AG10803 (cell line): ENCODE data around the gene PTPRR.

Experiments
- DNase-seq: peaks from one replicate; pipeline ENCODE4 v3.0.0; 2010; ENCODE audit warnings: low read depth
- H3K4me3 ChIP-seq: 2 replicates; pipeline ENCODE4 v1.5.1; 2011; ENCODE audit warnings: mild to moderate bottlenecking, low read length, control low read depth
- CTCF ChIP-seq: conservative IDR thresholded peaks from 2 replicates; pipeline ENCODE4 v1.5.1; 2011; ENCODE audit warnings: mild to moderate bottlenecking, low read length, control low read depth, inconsistent platforms

PTPRR gene

GRCh38 chr12:70686907-70687306 is 233.6 kb downstream of the PTPRR start:
- no peak for DNase-seq
- no peak overlapping the region for H3K4me3 ChIP-seq
- TF ChIP-seq CTCF = no peak

- DNase-seq = peak; percentile 7
- H3K4me3 ChIP-seq = no peak overlapping the region
- no peak for TF ChIP-seq CTCF
Observed at GRCh38 chr12:70686299-70686698, 234.2 kb downstream of the PTPRR start.

- H3K4me3 ChIP-seq = no peak overlapping the region
- no peak for DNase-seq
- no peak for TF ChIP-seq CTCF
Observed at GRCh38 chr12:70683976-70684375, 236.6 kb downstream of the PTPRR start.

- TF ChIP-seq CTCF = no peak
- H3K4me3 ChIP-seq = no peak overlapping the region
- DNase-seq = no peak
Observed at GRCh38 chr12:70671698-70672097, 248.8 kb downstream of the PTPRR start.

GRCh38 chr12:70670948-70671347 is 249.6 kb downstream of the PTPRR start:
- DNase-seq = no peak
- TF ChIP-seq CTCF = no peak
- H3K4me3 ChIP-seq = no peak overlapping the region

GRCh38 chr12:70667253-70667652 is 253.3 kb downstream of the PTPRR start:
- no peak for DNase-seq
- no peak for TF ChIP-seq CTCF
- H3K4me3 ChIP-seq = no peak overlapping the region

- no peak for TF ChIP-seq CTCF
- no peak overlapping the region for H3K4me3 ChIP-seq
- no peak for DNase-seq
Observed at GRCh38 chr12:70666364-70666763, 254.2 kb downstream of the PTPRR start.
